Natural killer cell (primary cell): ENCODE data around the gene DEXI. TPM values are rescaled to one million over a fixed set of nuclear protein-coding genes. Genes with fewer than 3 reads are reported as not detected.
"Not testable (repeated sequence)": the region's sequence is repeated elsewhere in the genome, so short reads cannot be mapped to it uniquely, and the experiment has no call there.

ENCODE experiments used
- ATAC-seq, 3 donors: fragments of 150-1000 bp in 2 of 3; fragments of 200-7000 bp in 1 of 3; cut with Tn5 transposase; 1 replicate in 1 of 3; 2 replicates in 2 of 3; pipeline ENCODE4 v1.10.0; 2021; ENCODE audit warnings: mild to moderate bottlenecking in 2 of 3, moderate library complexity in 2 of 3
- DNase-seq, 2 donors: peaks; one replicate each; pipeline versions ENCODE4 v3.0.0 to v3.0.0-alpha.2; 2013 to 2021; ENCODE audit warnings: mixed read lengths in 1 of 2
- H3K27ac ChIP-seq: one replicate; pipeline ENCODE4 v1.5.1; 2013; ENCODE audit warnings: mild to moderate bottlenecking, low read length
- H3K27me3 ChIP-seq: one replicate; pipeline ENCODE4 v1.6.1; 2013; ENCODE audit warnings: low read length; ENCODE audit not compliant: control insufficient read depth, insufficient read depth
- H3K36me3 ChIP-seq: one replicate; pipeline ENCODE4 v1.6.1; 2013; ENCODE audit warnings: low read length; ENCODE audit not compliant: control insufficient read depth, insufficient read depth
- H3K4me1 ChIP-seq: one replicate; pipeline ENCODE4 v1.6.1; 2013; ENCODE audit warnings: low read length; ENCODE audit not compliant: control insufficient read depth, insufficient read depth
- H3K4me3 ChIP-seq: one replicate; pipeline ENCODE4 v1.5.1; 2013; ENCODE audit warnings: low read length
- H3K9me3 ChIP-seq: one replicate; pipeline ENCODE4 v1.6.1; 2013; ENCODE audit warnings: low read length; ENCODE audit not compliant: control insufficient read depth, insufficient read depth
- H3K27ac Mint-ChIP-seq, 2 donors: one replicate each; pipeline ENCODE4 v1.8.0; 2022; ENCODE audit warnings: mild to moderate bottlenecking in 2 of 2, mixed read lengths in 2 of 2, moderate library complexity in 1 of 2
- H3K27me3 Mint-ChIP-seq, 2 donors: one replicate each; pipeline ENCODE4 v1.8.0; 2022; ENCODE audit warnings: low read depth in 2 of 2, mixed read lengths in 2 of 2
- H3K36me3 Mint-ChIP-seq: one replicate; pipeline ENCODE4 v1.8.0; 2022; ENCODE audit warnings: mixed read lengths
- H3K4me1 Mint-ChIP-seq, 2 donors: one replicate each; pipeline ENCODE4 v1.8.0; 2022; ENCODE audit warnings: mixed read lengths in 2 of 2
- H3K4me3 Mint-ChIP-seq: one replicate; pipeline ENCODE4 v1.8.0; 2022; ENCODE audit warnings: mild to moderate bottlenecking, moderate library complexity, mixed read lengths
- H3K9me3 Mint-ChIP-seq, 2 donors: one replicate each; pipeline ENCODE4 v1.8.0; 2022; ENCODE audit warnings: mixed read lengths in 2 of 2
- CTCF ChIP-seq: fragments of 200-600 bp; IDR thresholded peaks from one replicate; pipeline ENCODE4 v1.8.0; 2022; ENCODE audit warnings: antibody characterized with exemption
- WGBS: methylation state at CpG from one replicate; pipeline ENCODE4 v1.1.7; 2013; ENCODE audit warnings: missing lambda C conversion rate; ENCODE audit not compliant: insufficient coverage; 5-methylcytosine and 5-hydroxymethylcytosine counted together
- intact Hi-C: fragments of 100-400 bp; cut with micrococcal nuclease; formaldehyde crosslinking; loops from one replicate; pipeline ENCODE4 v1.14.2; 2022
- total RNA-seq, 4 donors: library from RNA; stranded (reverse); fragments of 120-200 nt in 1 of 4; gene quantifications; one replicate each; pipeline versions ENCODE4 v1.2.3 to v1.2.4, GENCODE V29; 2013 to 2022

The DEXI gene
- total RNA-seq, 3 donors from 2014 or later (not counting 1 experiment from before 2014, with no cell fraction given) = 8.7 to 15.2 (median 14.4) TPM

DNA sequence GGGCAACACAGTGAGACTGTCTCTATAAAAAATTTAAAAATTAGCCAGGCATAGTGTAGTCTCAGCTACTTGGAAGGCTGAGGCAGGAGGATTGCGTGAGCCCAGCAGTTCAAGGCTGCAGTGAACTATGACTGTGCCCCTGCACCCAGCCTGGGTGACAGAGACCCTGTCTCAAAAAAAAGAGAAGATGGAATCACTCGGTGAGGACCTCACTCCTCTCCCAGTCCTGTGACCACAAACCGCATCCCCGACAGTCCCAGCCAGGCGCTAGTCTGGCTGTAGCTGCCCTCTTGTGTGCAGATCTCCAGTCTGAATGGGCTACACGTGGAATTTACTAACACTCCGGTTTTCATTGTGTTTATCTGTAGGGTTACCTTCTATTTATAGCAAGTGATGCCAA lies 11.1 kb downstream of the DEXI start:
- no peak overlapping the region for H3K27ac ChIP-seq
- Mint-ChIP-seq H3K27me3 (no peaks in the 10 kb centered on the region), H3K9me3 (no peaks in the 10 kb centered on the region), H3K4me3 (no peak overlapping the region), H3K36me3 (no peaks in the 10 kb centered on the region), H3K27ac (no peak overlapping the region), H3K4me1 (peaks cover 24 to 29% of the 10 kb centered on the region in 2 donors)
- H3K36me3 ChIP-seq = peaks cover 18% of the 10 kb centered on the region
- TF ChIP-seq CTCF = no peak
- intact Hi-C loops = no loop called here
- no peaks in the 10 kb centered on the region for H3K27me3 ChIP-seq
- H3K4me3 ChIP-seq = no peak overlapping the region
- no peaks in the 10 kb centered on the region for H3K9me3 ChIP-seq
- no peak for ATAC-seq
- no peak for DNase-seq
- WGBS = 51% methylated on average over 7 of the region's 7 CpGs
- H3K4me1 ChIP-seq = peaks cover 7% of the 10 kb centered on the region

- Mint-ChIP-seq H3K27ac (peak overlapping the region in 1 of 2 donors; percentile 52), H3K4me1 (peaks cover 20 to 25% of the 10 kb centered on the region in 2 donors), H3K4me3 (no peak overlapping the region), H3K36me3 (no peaks in the 10 kb centered on the region), H3K27me3 (no peaks in the 10 kb centered on the region), H3K9me3 (no peaks in the 10 kb centered on the region)
- ATAC-seq (no peak), DNase-seq (no peak)
- no peaks in the 10 kb centered on the region for H3K27me3 ChIP-seq
- no peak overlapping the region for H3K27ac ChIP-seq
- no peaks in the 10 kb centered on the region for H3K9me3 ChIP-seq
- H3K36me3 ChIP-seq = peaks cover 18% of the 10 kb centered on the region
- H3K4me1 ChIP-seq = peaks cover 7% of the 10 kb centered on the region
- TF ChIP-seq CTCF = no peak
- WGBS = 57% methylated on average over 2 of the region's 2 CpGs
- no peak overlapping the region for H3K4me3 ChIP-seq
- intact Hi-C loops = no loop called here
Observed at GRCh38 chr16:10930755-10931093, 11.5 kb downstream of the DEXI start.

- Histone ChIP-seq H3K27ac (no peak overlapping the region), H3K36me3 (peaks cover 21% of the 10 kb centered on the region), H3K4me3 (no peak overlapping the region), H3K9me3 (no peaks in the 10 kb centered on the region), H3K27me3 (no peaks in the 10 kb centered on the region), H3K4me1 (peaks cover 7% of the 10 kb centered on the region)
- peaks cover 17 to 24% of the 10 kb centered on the region in 2 donors for H3K4me1 Mint-ChIP-seq
- H3K4me3 Mint-ChIP-seq = no peak overlapping the region
- TF ChIP-seq CTCF = no peak
- no peak for DNase-seq
- no peaks in the 10 kb centered on the region for H3K9me3 Mint-ChIP-seq
- intact Hi-C loops = no loop called here
- peak overlapping the region in 1 of 2 donors; percentile 52 for H3K27ac Mint-ChIP-seq
- H3K27me3 Mint-ChIP-seq = no peaks in the 10 kb centered on the region
- whole genome bisulfite sequencing = 46% methylated on average over 13 of the region's 15 CpGs
- no peaks in the 10 kb centered on the region for H3K36me3 Mint-ChIP-seq
- no peak for ATAC-seq
Observed at GRCh38 chr16:10929853-10930754, 12.2 kb downstream of the DEXI start.

DNA sequence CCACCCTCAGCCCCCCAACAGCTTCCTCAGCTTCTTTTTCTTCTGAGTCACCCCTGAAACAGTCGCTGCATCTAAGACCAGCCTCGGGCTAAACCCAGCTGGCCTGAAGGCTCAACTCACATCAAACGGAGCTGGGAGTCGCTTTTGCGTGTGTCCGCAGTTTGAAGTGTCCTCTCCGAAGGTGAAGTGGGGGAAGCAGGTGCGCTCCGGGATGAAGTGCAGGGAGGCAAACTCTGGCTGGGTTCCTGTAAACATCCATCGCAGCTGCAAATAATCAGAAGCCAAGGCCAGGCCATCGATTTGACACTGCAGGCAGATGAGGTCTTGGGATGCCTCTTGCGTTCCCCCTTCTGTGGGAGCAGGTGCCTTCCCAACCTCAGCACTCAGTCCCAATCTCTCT lies 13.2 kb downstream of the DEXI start:
- ATAC-seq, H3K4me3 ChIP-seq, H3K27me3 Mint-ChIP-seq, H3K9me3 Mint-ChIP-seq, H3K4me1 ChIP-seq, DNase-seq, intact Hi-C loops, H3K36me3 Mint-ChIP-seq, H3K27ac ChIP-seq, H3K27ac Mint-ChIP-seq, H3K27me3 ChIP-seq, H3K4me3 Mint-ChIP-seq, H3K9me3 ChIP-seq: not testable (repeated sequence)
- peaks cover 17 to 24% of the 10 kb centered on the region in 2 donors for H3K4me1 Mint-ChIP-seq
- WGBS = 91% methylated on average over 12 of the region's 12 CpGs
- peaks cover 27% of the 10 kb centered on the region for H3K36me3 ChIP-seq
